Left lobe of liver (tissue), 2 donors: ENCODE results near the gene BCAS3. TPM values are rescaled to one million over a fixed set of nuclear protein-coding genes. Genes with fewer than 3 reads are reported as not detected.

Source experiments
- ATAC-seq: fragments of 200-7000 bp; cut with Tn5 transposase; one replicate; pipeline ENCODE4 v1.9.1; 2020; ENCODE audit warnings: mild to moderate bottlenecking, moderate library complexity
- DNase-seq: peaks from one replicate; pipeline ENCODE4 v3.0.0-alpha.2; 2020; ENCODE audit warnings: low spot score
- total RNA-seq: library from RNA; stranded (reverse); gene quantifications from one replicate; pipeline ENCODE4 v1.2.1, GENCODE V29; 2021
- donor health status: DM: no; HTN: no; CAD: no; lungs with moderate emphysema.
- donor health status: DM: no; HTN: yes; CAD: no.

BCAS3 gene
- total RNA-seq, 1 donor from 2014 or later, result 20.9 TPM

DNA sequence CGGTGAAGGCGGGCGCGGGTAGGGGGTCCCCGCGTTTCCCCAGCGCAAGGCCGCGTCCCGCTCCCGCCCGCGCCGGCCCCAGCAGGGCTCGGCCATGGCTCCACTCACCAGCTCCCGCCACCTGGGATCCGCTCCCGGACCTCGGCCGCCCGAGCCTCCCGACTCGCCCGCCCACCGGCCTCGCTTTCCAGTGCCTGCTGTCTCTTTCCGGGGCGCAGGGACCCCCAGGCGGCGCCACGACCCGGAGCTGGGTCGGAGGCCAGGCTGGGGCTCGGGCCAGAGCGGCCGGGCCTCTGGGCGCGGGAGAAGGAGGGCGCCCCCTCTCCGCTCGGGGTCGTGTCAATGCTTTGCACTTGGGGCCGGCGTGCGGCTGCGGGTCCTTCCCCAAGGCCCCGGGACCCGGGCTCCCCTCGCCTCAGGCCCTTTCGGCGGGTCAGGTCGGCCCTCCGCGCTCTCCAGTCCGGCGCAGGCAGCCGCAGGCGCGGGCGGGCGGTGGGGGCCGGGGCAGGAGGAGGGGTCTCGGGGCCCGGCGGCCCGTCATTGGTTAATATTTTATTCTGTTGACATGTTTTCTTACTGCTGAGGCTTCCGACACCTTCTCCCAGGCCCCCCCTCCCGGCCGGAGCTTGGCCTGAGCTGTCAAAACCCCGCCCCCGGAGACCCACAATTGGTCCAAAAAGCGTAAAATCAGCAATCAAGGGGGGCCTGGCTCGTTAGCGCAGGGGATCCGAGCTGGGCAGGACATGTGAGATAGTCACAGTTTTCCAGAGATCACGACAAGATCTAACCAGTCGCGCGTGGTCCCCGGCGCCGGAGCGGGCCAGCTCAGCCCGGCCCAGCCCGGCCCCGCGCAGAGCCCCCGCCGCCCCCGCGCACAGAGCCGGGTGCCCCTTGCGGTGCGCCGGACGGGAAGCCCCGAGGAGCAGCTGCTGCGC is 721.7 kb downstream of the BCAS3 start, which contains the start of gene TBX2:
Gene TBX2, plus strand, starts transcription at position 713 of the 935 bp plus-strand sequence. CDS start 334 bp downstream, outside the sequence.
- peak; percentile 56 for ATAC-seq
- DNase-seq, result peak; percentile 72

- DNase-seq, result no peak
These were observed 722.5 kb downstream of the BCAS3 start for GRCh38 chr17:61400066-61400716.

DNA sequence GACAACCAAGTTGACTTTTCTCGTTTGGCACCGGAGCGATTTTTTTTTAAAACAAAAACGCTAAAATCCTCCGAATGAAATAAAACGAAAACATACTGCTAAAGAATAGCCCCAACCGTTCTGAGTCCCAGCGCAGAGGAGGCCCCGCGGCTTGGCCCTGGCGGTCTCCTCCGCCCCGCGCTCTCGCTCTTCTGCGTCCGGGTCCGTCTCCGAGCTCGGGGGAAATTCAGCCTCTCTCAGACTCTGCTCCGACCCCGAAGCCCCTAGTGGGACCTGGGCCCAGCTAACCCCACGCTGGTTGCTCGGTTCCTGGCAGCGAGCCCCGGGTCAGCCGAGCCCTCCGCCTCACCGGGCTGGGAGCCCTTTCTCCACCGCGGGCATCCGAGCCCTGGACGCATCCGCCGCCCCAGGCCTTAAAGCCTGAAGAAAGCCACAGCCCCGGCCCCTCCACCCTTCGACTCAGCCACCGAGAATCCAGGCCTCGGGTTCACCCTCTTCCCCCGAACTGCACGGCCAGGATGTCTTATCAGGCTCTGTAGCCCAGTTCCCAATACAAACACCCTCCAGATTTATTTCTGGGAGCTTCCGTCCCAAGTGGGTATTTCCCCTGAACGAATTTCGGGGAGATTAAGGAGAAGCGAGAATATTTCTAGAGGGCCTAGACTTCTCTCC is 723.2 kb downstream of the BCAS3 start:
- no peak for ATAC-seq
- no peak for DNase-seq

More at GRCh38 chr17:61400066-61400716, 722.5 kb downstream of the BCAS3 start:
- no peak for ATAC-seq

GRCh38 chr17:61401389-61402072 is 723.9 kb downstream of the BCAS3 start:
- DNase-seq (no peak), ATAC-seq (no peak)

GRCh38 chr17:61402073-61402541 is 724.5 kb downstream of the BCAS3 start:
- no peak for ATAC-seq
- DNase-seq, result no peak

- DNase-seq, result no peak
These were observed 725.5 kb downstream of the BCAS3 start for GRCh38 chr17:61402978-61403800.

GRCh38 chr17:61403801-61404662 is 726.4 kb downstream of the BCAS3 start:
- no peak for DNase-seq

More at GRCh38 chr17:61402978-61403800, 725.5 kb downstream of the BCAS3 start:
- no peak for ATAC-seq

DNA sequence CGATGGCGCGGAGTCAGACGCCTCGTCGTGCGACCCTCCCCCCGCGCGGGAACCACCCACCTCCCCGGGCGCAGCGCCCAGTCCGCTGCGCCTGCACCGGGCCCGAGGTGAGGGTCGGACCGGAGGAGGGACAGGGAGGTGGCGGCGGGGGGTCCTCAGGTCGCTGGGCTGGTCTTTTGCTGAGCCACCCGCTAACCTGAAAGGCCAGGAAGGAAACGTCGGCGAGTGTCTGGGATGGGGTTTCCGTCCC is 726.9 kb downstream of the BCAS3 start:
- ATAC-seq (no peak), DNase-seq (no peak)

More at GRCh38 chr17:61403801-61404662, 726.4 kb downstream of the BCAS3 start:
- no peak for ATAC-seq

GRCh38 chr17:61404913-61405685 is 727.4 kb downstream of the BCAS3 start:
- ATAC-seq (no peak), DNase-seq (no peak)

- no peak for ATAC-seq
- no peak for DNase-seq
These were observed 728.3 kb downstream of the BCAS3 start for GRCh38 chr17:61405686-61406536.

DNA sequence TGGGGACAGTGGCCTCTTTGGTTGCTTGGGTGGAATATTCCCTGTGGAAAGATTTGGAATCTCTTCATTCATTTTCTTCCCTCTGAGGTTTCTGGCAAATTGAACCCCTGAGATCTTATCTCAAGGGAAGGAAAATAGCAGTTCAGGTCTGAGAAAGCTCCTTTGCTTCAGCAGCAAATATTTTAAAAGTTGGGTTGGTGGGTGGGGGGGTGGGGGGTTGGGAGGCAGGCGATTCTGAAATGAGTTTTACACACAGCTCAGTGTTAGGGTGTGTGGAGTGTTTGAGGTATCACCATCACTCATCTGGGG is 728.8 kb downstream of the BCAS3 start:
- no peak for DNase-seq

DNA sequence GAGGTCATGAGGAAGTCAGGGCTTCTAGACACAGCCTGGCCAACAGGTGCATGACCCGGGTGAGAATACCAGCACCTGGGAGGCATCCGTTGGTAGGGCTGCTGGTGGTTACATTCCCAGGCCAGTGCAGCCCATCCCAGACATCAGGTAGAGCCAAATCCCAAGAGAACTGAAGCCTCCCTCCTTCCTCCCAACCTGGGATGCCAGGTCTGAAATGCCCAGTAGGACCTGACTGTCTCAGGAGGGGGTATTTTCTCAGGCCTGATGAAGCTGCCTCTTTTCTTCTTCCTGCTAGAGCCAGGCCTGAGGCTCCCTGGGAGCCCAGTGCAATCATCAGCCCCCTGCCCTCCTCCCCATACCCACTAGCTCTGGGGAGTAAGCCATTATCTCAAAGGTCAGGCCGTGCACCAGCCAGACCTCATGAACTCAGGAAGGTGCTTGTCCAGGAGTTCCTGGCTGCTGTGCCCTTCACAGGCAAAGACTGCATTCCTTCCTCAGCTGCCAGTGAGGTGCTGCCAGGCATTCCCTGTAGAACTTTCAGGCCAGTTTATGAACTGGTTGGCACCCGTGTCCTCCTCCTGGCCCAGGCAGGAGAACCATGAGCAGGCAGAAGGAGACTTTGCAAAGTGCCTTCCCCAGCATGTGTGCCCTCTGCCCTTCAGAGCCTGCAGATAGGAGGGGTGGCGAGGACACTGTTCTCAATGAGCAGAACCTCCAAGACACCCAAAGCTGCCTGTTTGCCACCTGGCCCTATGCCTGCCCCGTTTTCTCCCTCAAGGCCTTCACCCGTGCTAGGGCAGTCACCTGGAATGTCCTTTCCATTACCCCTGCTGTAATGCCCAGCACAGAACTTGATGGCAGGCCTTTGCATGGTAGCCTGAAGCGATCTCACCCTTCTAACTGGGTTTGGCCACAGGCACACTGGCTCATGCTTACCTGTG is 729.6 kb downstream of the BCAS3 start:
- DNase-seq, result no peak
- no peak for ATAC-seq

More for the DNA sequence above, 728.8 kb downstream of the BCAS3 start:
- ATAC-seq, result no peak

DNA sequence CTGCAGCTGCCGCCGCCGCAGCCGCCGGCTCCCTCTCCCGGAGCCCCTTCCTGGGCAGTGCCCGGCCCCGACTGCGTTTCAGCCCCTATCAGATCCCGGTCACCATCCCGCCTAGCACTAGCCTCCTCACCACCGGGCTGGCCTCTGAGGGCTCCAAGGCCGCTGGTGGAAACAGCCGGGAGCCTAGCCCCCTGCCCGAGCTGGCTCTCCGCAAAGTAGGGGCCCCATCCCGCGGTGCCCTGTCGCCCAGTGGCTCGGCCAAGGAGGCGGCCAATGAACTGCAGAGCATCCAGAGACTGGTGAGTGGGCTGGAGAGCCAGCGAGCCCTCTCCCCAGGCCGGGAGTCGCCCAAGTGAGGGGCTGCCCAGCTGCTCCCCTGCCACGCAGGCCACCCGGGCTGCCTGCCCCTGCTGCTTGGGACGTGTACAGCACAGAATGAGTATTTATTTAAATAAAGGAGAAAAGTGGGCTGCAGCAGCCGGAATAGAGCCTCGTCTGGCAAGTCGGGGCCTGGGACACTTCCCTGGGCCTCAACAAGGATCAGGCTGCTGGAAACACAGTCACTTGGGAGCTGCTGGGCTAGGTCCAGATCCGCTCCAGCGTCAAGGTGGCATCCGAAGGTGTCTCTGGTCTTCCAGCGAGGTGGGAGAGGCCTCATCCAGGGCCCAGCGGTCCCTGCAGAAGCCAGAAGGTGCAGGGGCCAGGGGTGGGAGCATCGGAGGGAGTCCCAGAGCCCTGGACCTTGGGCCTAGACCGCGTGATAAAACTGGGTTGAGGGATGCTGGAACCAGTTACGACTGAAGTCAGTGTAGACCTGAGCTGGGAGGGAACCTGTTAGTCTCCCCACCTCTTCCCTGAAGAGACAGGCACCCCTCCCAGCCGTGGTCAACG is 730.7 kb downstream of the BCAS3 start:
- no peak for DNase-seq
- no peak for ATAC-seq

DNA sequence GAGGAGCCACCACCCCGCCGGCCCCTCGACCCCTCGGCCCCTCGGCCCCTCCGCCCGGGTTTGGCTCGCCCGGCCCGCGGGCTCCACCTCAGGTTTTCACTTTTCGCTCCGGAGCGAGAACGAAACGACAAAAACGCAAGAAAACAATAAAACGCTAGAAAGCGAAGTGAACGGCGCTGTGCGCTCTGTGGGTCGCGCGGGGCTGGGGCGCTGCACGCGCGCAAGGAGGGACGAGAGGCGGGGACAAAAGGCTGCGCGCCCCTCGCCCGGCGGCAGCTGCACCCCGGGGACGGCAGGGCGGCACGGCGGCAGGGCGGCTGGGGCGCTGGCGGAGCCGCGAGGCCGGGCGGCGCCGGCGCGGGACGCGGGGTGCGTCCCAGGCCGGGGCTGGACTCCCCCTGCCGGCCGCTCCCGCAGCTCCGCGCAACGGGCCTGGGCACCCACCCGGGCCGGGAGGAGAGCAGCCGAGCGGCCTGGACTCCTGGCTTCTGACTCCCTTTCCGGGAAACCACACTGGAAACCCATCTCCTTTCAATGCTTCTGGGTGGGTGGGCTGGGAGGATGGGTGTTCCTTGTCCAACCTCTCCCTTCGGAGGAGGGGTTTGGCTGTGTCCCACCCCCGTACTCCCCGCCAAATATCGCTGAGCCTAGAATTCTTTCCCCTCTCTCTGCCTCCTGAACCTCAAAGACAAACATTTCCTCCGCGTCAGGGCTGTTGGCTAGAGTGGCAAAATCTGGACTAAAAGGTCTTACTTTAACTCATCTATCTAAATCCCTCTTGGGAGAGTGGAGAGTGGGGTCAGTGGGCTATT is 731.9 kb downstream of the BCAS3 start:
- DNase-seq (peak; percentile 62), ATAC-seq (peak; percentile 52)
